RWPE1 (cell line): ENCODE results near the gene TLCD3B.

Experiments used
- CTCF ChIA-PET: fragments of 350-600 bp; sonication (Branson Sonifier 250); formaldehyde crosslinking; extraction: SDS; loops from one replicate; lab custom pipeline; 2021; lab: Yijun Ruan, JAX
- POLR2A ChIA-PET: fragments of 400-600 bp; formaldehyde crosslinking; extraction: SDS; loops from one replicate; lab custom pipeline; 2020; ENCODE audit warnings: antibody characterized with exemption; ENCODE audit not compliant: low non-redundant PET; lab: Yijun Ruan, JAX
- DNase-seq: peaks from one replicate; pipeline ENCODE4 v3.0.0; 2012; ENCODE audit warnings: low spot score
- H3K27ac ChIP-seq: fragments of 450-650 bp; 2 replicates; pipeline ENCODE4 v1.5.1; 2017
- TF ChIP-seq, protein P1 (sequence below): fragments of 450-650 bp; conservative IDR thresholded peaks from 2 replicates; pipeline ENCODE4 v1.5.1; 2017; ENCODE audit warnings: low read depth, mild to moderate bottlenecking

Gene TLCD3B

DNA sequence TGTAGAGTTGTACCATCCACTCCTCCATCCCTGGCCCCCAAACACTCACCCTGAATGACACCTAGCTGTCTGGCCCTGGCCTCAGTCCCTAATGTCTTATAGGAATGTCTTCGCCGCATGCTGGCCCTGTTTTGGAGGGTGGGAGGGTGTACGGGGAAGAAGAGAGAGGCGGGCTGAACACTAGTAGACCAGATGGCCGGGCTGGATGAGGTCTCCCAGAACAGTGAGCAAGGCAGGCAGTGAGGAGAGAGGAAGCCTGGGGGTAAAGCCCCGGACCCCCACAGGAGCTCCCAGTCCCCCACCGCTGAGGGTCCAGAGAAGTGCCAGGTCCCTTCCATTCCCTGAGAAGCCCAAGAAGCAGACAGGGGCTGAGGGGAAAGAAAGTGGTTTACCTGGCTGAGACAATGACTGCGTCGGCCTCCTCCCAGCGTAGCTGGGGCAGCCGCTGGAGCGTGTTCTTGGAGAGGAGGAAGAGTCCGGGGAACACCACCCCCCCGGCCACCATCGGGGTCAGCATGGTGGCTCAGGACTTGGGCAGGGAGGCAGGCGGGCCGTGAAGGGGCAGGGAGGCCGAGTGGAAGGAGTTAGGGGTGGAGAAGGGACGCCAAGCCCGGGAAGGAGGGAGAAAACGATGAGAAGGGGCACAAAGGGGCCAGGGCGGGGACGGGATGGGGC lies 923 bp downstream of the TLCD3B start:
- TF ChIP-seq, protein P1, sequence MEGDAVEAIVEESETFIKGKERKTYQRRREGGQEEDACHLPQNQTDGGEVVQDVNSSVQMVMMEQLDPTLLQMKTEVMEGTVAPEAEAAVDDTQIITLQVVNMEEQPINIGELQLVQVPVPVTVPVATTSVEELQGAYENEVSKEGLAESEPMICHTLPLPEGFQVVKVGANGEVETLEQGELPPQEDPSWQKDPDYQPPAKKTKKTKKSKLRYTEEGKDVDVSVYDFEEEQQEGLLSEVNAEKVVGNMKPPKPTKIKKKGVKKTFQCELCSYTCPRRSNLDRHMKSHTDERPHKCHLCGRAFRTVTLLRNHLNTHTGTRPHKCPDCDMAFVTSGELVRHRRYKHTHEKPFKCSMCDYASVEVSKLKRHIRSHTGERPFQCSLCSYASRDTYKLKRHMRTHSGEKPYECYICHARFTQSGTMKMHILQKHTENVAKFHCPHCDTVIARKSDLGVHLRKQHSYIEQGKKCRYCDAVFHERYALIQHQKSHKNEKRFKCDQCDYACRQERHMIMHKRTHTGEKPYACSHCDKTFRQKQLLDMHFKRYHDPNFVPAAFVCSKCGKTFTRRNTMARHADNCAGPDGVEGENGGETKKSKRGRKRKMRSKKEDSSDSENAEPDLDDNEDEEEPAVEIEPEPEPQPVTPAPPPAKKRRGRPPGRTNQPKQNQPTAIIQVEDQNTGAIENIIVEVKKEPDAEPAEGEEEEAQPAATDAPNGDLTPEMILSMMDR = no peak
- CTCF ChIA-PET = no interaction called here
- DNase-seq = no peak
- POLR2A ChIA-PET = no interaction called here
- H3K27ac ChIP-seq = no peak overlapping the region

DNA sequence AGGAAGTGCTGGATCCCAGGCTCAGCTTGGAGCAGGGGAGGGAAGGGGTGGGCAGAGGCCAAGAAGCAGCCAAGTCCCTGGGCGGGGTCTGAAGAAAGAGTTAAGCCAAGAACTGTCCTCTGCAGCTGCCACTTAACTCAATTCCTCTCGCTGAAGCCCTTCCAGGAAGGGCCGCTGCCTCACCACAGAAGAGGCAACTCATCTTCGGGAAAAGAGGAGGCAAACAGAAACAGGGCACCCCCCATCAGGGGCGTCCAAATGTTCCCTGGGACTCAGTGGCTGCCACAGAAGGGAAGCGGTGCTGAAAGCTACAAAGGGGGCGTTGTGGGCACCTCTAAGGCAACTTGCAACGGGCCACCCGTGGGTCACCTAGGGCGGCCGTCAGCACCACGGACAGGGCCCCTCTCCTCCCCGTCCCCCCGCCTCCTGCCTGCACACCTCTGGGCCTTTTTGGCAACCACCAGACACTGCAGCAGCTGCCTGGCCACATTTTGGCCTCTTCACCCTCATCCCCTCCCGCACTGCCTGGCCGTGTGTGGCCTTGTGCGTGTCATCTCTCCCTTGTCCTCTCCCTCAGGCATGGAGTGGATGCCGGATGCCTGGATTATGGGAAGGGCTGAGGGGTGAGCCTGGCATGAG lies 2.5 kb downstream of the TLCD3B start:
- POLR2A ChIA-PET = no interaction called here
- DNase-seq = no peak
- CTCF ChIA-PET = no interaction called here

DNA sequence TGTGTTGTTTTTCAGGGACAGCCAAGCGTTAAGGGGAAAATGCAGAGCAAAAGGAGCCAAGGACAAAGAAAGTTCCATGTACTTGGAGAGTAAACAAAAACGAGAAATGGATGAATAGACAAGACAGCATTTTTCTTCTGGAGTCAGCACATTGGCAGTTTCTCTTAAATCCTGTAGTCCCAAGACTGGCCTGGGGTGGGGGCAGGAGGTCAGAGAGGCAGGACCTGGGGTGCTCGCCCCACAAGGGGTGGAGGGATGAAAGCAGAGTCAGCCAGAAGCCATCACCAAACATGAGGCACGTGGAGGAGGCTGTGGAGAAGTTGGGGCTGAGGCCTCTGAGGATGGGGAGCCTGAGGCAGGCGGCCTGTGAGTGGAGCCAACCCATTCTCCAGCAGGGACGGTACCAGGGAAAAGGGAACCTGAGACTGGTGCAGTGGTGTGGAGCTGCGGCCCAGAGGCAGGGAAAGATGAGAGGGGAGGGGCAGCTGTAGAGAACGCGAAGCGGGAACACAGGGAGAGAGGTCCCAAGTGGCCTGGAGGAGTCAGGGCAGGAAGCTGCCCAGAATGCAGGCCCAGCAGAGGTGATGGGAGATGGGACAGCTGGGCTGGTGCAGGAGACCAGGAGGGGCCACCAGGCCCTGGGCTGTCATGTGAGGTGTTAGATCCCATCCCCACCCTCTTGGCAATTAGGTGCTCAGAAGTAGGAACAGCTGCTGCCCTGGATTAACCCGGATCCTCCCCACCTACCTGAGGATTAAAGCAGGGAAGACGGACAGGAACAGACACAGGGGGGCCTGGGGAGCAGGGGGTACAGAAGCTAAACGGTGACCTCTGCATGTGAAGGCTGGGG lies 3.3 kb downstream of the TLCD3B start:
- ChIA-PET CTCF (interaction anchor here (0.6 kb wide), 1 partner anchor 333 kb away, joined by 7 read pairs; no protein-coding TSS in a partner anchor), POLR2A (interaction anchor here (0.5 kb wide), 1 partner anchor 27 kb away, joined by 4 read pairs; no protein-coding TSS in a partner anchor)
- no peak overlapping the region for H3K27ac ChIP-seq
- TF ChIP-seq, protein P1 = no peak
- no peak for DNase-seq

More for the DNA sequence above, 2.5 kb downstream of the TLCD3B start:
- TF ChIP-seq, protein P1 = no peak
- H3K27ac ChIP-seq = no peak overlapping the region

DNA sequence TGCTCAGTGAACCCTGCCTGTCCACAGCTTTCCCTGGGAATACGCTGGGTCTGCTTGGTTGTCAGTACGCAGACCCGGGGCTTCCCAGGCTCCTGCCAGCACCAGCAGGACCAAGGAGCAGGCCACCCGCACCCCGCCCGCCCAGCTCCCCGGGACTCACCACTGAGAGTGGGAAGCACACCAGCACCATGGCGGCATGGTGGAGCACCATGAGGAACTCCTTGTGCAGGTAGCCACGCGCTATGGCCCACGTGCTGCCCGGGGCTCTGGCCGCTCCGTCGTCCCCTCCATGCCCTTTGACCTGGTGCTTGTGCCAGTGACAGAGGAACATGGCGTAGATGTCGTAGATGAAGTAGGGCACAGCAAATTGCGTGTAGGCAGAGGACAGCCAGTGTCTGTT lies 4.6 kb downstream of the TLCD3B start:
- H3K27ac ChIP-seq = no peak overlapping the region
- ChIA-PET CTCF (no interaction called here), POLR2A (no interaction called here)
- TF ChIP-seq, protein P1 = no peak
- no peak for DNase-seq

DNA sequence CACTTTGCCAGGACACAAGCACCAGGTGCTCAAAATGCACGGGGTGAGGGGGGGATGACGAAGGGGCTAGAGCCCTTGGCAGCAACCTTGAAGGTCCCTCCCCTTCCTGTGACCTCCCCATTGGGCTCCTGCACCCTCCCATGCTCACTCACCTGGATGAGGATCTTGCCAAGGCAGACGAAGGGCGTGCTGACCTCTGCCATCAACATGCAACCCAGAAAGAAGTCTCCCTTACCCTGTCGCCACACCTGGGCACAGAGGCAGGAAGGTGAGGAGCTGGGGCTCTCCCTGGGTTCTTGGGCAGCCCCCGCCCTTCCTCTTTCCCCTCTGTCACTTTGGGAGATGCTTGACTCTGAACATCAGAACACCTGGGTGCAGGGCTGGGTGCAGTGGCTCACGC lies 5.5 kb downstream of the TLCD3B start:
- H3K27ac ChIP-seq = no peak overlapping the region
- ChIA-PET POLR2A (no interaction called here), CTCF (no interaction called here)
- TF ChIP-seq, protein P1 = no peak
- DNase-seq = no peak

DNA sequence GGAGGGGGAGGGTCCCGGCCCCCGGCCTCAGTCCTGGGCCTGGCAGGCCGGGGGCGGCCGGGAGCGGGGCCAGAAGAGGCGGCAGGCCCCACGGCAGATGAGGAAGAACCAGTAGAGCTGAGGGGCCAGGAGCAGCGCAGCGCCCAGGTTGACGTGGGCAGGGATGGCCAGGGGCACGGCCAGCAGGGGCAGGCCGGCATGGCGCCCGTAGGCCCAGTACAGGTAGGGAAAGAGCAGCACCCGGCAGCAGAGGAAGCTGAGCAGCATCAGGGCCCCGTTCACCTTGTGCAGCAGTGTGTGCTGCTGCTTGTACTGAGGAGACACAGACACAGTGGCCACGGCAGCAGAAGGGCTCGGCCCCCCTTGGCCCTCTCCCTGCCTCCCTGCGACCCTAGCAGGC lies 5.9 kb downstream of the TLCD3B start:
- TF ChIP-seq, protein P1 = no peak
- ChIA-PET CTCF (interaction anchor here (0.5 kb wide), 1 partner anchor 381 kb away, joined by 7 read pairs; no protein-coding TSS in a partner anchor), POLR2A (no interaction called here)
- DNase-seq = no peak
- no peak overlapping the region for H3K27ac ChIP-seq
